Upper lobe of left lung (tissue), 6 donors: ENCODE measurements around the gene LANCL1. TPM values are rescaled to one million over a fixed set of nuclear protein-coding genes. Genes with fewer than 3 reads are reported as not detected.

Experiments
- ATAC-seq, 2 donors: fragments of 200-7000 bp; cut with Tn5 transposase; one replicate each; pipeline ENCODE4 v1.9.1; 2022; ENCODE audit warnings: mild to moderate bottlenecking in 2 of 2, moderate library complexity in 2 of 2; ENCODE audit not compliant: low FRiP score in 2 of 2
- DNase-seq, 2 donors: peaks; one replicate each; pipeline ENCODE4 v3.0.0-alpha.2; 2019 to 2020
- H3K27ac ChIP-seq, 4 donors: fragments of 200-600 bp; sonication (generic); one replicate each; pipeline ENCODE4 v1.5.1; 2016 to 2019
- H3K27me3 ChIP-seq, 4 donors: fragments of 200-600 bp; sonication (generic); one replicate each; pipeline ENCODE4 v1.5.1; 2017 to 2019
- H3K36me3 ChIP-seq, 4 donors: fragments of 200-600 bp; sonication (generic); one replicate each; pipeline ENCODE4 v1.5.1; 2016 to 2019
- H3K4me1 ChIP-seq, 4 donors: fragments of 200-600 bp; sonication (generic); one replicate each; pipeline ENCODE4 v1.5.1; 2018 to 2019
- H3K4me3 ChIP-seq, 4 donors: fragments of 200-600 bp; sonication (generic); one replicate each; pipeline ENCODE4 v1.5.1; 2017 to 2019; ENCODE audit warnings: mild to moderate bottlenecking in 2 of 4, moderate library complexity in 1 of 4
- H3K9me3 ChIP-seq, 4 donors: fragments of 200-600 bp; sonication (generic); one replicate each; pipeline ENCODE4 v1.5.1; 2018 to 2019
- EP300 ChIP-seq, 4 donors: sonication (generic); formaldehyde crosslinking; IDR thresholded peaks; one replicate each; pipeline ENCODE4 v1.5.1; 2017; ENCODE audit warnings: antibody characterized with exemption in 4 of 4, control low read depth in 2 of 4
- POLR2A ChIP-seq, 4 donors: fragments of 450-650 bp; IDR thresholded peaks; one replicate each; pipeline ENCODE4 v1.5.1; 2016 to 2017; ENCODE audit warnings: antibody characterized with exemption in 4 of 4, mild to moderate bottlenecking in 2 of 4
- POLR2AphosphoS5 ChIP-seq, 2 donors: sonication (generic); formaldehyde crosslinking; IDR thresholded peaks; one replicate each; pipeline ENCODE4 v1.5.1; 2017; ENCODE audit warnings: antibody characterized with exemption in 2 of 2
- WGBS, 2 donors: methylation state at CpG; one replicate each; pipeline ENCODE4 v1.1.5; 2017 to 2018; 5-methylcytosine and 5-hydroxymethylcytosine counted together
- total RNA-seq, 6 donors: library from RNA; depleted of rRNA in 4 of 6; stranded (reverse); fragments of >200 nt in 4 of 6; gene quantifications; one replicate each; pipeline versions ENCODE4 v1.1.0 to v1.2.1, GENCODE V29; 2016 to 2021
- TF ChIP-seq, protein P1 (sequence below), 6 experiments: fragments of 450-650 bp in 4 of 6; fragments of 200-600 bp in 2 of 6; sonication (generic) in 2 of 6; IDR thresholded peaks; one replicate each; pipeline ENCODE4 v1.5.1; 2016 to 2019; ENCODE audit warnings: antibody characterized with exemption in 6 of 6
- donor health status: DM: no; HTN: no; CAD: no; lungs with moderate emphysema.
- donor health status: DM: no; HTN: yes; CAD: no; lungs with severe emphysema.

The LANCL1 gene
- total RNA-seq, 6 donors from 2014 or later: 9.0 to 33.0 (median 23.5) TPM

DNA sequence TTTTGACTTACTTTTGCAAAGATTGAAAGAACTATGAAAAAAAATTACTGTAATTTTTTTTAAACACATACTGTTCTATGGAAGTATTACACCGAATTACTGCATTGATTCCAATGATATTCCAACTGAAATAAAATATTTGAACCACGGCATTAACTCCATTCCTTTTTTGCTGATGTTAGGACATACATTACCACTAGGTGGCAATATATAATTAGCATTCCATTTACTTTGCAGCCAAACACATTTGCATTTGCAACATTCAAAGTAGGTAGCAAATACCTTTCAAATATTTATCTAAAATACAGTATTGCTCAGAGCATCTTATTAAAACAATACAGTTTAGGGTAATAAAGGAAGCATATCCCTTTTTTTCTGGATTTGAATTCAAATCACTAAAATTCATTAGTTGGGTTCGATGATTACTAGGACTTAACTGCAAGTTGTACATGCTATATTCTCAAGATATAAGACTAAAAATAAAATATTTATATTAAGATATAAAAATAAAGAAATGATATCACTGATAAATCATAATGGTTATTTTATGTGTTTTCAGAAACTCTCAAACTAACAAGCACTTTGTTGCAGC lies 31.3 kb downstream of the LANCL1 start:
- ATAC-seq (no peak), DNase-seq (no peak)
- no peak overlapping the region for H3K4me3 ChIP-seq
- peaks cover 0 to 17% (median 3%) of the 10 kb centered on the region in 4 donors for H3K36me3 ChIP-seq
- H3K27me3 ChIP-seq: no peaks in the 10 kb centered on the region
- no peak overlapping the region for H3K27ac ChIP-seq
- TF ChIP-seq, protein P1, sequence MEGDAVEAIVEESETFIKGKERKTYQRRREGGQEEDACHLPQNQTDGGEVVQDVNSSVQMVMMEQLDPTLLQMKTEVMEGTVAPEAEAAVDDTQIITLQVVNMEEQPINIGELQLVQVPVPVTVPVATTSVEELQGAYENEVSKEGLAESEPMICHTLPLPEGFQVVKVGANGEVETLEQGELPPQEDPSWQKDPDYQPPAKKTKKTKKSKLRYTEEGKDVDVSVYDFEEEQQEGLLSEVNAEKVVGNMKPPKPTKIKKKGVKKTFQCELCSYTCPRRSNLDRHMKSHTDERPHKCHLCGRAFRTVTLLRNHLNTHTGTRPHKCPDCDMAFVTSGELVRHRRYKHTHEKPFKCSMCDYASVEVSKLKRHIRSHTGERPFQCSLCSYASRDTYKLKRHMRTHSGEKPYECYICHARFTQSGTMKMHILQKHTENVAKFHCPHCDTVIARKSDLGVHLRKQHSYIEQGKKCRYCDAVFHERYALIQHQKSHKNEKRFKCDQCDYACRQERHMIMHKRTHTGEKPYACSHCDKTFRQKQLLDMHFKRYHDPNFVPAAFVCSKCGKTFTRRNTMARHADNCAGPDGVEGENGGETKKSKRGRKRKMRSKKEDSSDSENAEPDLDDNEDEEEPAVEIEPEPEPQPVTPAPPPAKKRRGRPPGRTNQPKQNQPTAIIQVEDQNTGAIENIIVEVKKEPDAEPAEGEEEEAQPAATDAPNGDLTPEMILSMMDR (IDR thresholded peaks at IDR 0.05): peak; percentile 40 to 68 (median 48)
- no peak for TF ChIP-seq POLR2A (IDR thresholded peaks at IDR 0.05)
- WGBS, 2 donors: 56 to 57% methylated on average over 3 of the region's 3 CpGs
- peaks cover 0 to 7% (median 1%) of the 10 kb centered on the region in 4 donors for H3K9me3 ChIP-seq
- H3K4me1 ChIP-seq: peaks cover 0 to 8% (median 3%) of the 10 kb centered on the region in 4 donors

DNA sequence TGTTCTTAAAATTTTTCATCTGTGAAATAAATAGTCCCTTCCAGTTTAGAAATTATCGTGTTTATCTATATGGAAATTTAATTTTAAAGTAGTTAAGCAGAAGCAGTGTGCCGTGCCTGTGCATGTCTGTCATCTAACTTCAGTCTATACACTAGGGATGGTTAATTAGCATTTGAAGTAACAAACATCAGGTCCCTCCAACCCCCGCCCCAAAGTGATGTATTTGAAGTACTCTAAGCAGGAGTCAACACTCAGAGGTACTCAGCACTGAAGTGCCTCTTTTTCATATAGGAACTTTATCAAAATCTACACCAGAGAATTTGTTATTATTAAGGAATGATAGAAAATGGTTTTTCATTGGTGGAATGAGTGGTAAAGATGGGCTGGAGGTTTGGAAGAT lies 33.0 kb downstream of the LANCL1 start:
- ATAC-seq (no peak), DNase-seq (no peak)
- Histone ChIP-seq H3K9me3 (peaks cover 0 to 7% (median 1%) of the 10 kb centered on the region in 4 donors), H3K4me3 (no peak overlapping the region), H3K36me3 (peaks cover 0 to 29% (median 3%) of the 10 kb centered on the region in 4 donors), H3K27ac (no peak overlapping the region), H3K27me3 (no peaks in the 10 kb centered on the region), H3K4me1 (peaks cover 0 to 10% (median 4%) of the 10 kb centered on the region in 4 donors)
- 78 to 81% methylated on average over 3 of the region's 3 CpGs for WGBS, 2 donors
- TF ChIP-seq EP300 (IDR thresholded peaks at IDR 0.05): no peak
- TF ChIP-seq, protein P1 (IDR thresholded peaks at IDR 0.05): no peak

DNA sequence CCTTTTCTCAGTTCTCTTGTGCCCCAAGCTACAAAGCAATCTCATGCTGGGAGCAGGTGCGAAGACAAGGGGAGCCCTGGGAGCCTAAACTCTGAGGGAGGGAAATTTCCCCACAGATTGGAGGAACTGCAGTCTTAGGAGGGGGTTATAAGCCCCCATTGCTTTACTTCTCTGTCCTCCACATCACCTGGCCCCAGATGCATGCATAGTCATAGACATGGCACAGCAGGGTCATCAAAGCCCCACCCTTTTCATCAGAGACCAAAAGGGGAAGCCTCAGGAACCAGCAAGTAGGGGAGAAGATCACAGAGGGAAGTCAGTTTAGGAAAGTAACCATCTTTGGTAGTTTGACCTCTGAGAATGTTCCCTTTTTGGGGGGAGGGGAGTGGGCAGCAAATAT lies 33.7 kb downstream of the LANCL1 start:
- 100% methylated on average over 1 of the region's 1 CpG for WGBS, 2 donors
- no peak for ATAC-seq
- Histone ChIP-seq H3K27ac (no peak overlapping the region), H3K27me3 (no peaks in the 10 kb centered on the region), H3K4me1 (peaks cover 0 to 10% (median 4%) of the 10 kb centered on the region in 4 donors), H3K9me3 (peaks cover 0 to 2% (median 0%) of the 10 kb centered on the region in 4 donors), H3K36me3 (peaks cover 0 to 35% (median 3%) of the 10 kb centered on the region in 4 donors), H3K4me3 (no peak overlapping the region)
- TF ChIP-seq, protein P1 (IDR thresholded peaks at IDR 0.05): no peak
- no peak for TF ChIP-seq POLR2A (IDR thresholded peaks at IDR 0.05)
- no peak for TF ChIP-seq POLR2AphosphoS5 (IDR thresholded peaks at IDR 0.05)
- no peak for DNase-seq

DNA sequence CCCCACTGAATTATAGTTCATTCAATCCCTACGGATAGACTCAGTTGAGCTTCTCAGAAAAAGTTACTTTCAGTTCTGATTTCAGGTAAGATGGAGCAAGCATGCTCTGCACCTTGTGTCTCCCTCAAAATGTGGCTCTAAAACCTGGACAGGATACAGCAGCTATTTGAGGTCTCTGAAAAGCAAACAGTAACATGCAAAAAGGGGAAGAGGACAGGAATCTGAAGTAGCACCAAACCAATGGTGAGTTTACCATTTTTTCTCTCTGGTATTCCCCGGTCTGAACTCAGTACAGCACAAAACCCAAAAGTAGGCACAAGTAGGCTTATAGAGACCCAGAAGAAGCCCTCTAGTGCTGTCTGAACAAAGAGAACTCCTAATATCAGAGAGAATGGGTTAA lies 34.1 kb downstream of the LANCL1 start:
- DNase-seq (no peak), ATAC-seq (no peak)
- TF ChIP-seq POLR2AphosphoS5 (IDR thresholded peaks at IDR 0.05) (no peak), POLR2A (IDR thresholded peaks at IDR 0.05) (no peak), EP300 (IDR thresholded peaks at IDR 0.05) (no peak)
- TF ChIP-seq, protein P1 (IDR thresholded peaks at IDR 0.05): no peak
- 61 to 63% methylated on average over 2 of the region's 2 CpGs for WGBS, 2 donors
- Histone ChIP-seq H3K36me3 (peaks cover 0 to 37% (median 3%) of the 10 kb centered on the region in 4 donors), H3K4me3 (no peak overlapping the region), H3K27ac (no peak overlapping the region), H3K9me3 (no peaks in the 10 kb centered on the region), H3K27me3 (no peaks in the 10 kb centered on the region), H3K4me1 (peaks cover 0 to 10% (median 4%) of the 10 kb centered on the region in 4 donors)

DNA sequence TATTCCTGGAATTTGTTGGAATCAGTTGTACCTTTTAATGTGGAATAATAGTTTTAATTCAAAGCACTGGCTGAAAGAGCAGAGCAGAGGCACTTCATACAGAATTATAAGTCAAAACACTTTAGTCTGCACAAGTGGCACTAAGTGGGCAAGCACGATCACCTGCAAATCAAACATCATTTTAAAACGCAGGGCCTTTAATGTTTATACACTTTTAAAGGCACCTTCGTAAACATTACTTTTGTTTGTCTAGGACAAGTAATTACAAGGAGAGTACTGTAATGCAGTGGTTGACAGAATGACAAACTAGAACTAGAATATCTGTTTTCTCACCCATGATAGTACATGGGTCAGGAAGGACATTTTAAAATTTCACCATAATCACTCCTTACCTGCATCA lies 36.4 kb downstream of the LANCL1 start:
- DNase-seq (no peak), ATAC-seq (no peak)
- TF ChIP-seq POLR2A (IDR thresholded peaks at IDR 0.05) (no peak), EP300 (IDR thresholded peaks at IDR 0.05) (no peak), POLR2AphosphoS5 (IDR thresholded peaks at IDR 0.05) (no peak)
- TF ChIP-seq, protein P1 (IDR thresholded peaks at IDR 0.05): no peak
- Histone ChIP-seq H3K4me1 (peaks cover 0 to 10% (median 4%) of the 10 kb centered on the region in 4 donors), H3K4me3 (no peak overlapping the region), H3K9me3 (no peaks in the 10 kb centered on the region), H3K27me3 (no peaks in the 10 kb centered on the region), H3K27ac (peak overlapping the region in 1 of 4 donors; percentile 5), H3K36me3 (peaks cover 3 to 57% (median 14%) of the 10 kb centered on the region in 4 donors)
- WGBS, 2 donors: 69 to 78% methylated on average over 3 of the region's 3 CpGs
